AG04449 (cell line): Measurements from ENCODE around the gene FRMD4A.

Experiments used
- CTCF ChIA-PET: fragments of 350-600 bp; formaldehyde crosslinking; extraction: SDS; loops from one replicate; lab custom pipeline; 2021; ENCODE audit warnings: antibody characterized with exemption; lab: Yijun Ruan, JAX
- POLR2A ChIA-PET: fragments of 400-600, 350-600 bp; formaldehyde crosslinking; extraction: SDS; loops from one replicate; lab custom pipeline; 2020; ENCODE audit warnings: antibody characterized with exemption, inconsistent platforms; lab: Yijun Ruan, JAX
- DNase-seq: peaks from one replicate; pipeline ENCODE4 v3.0.0-alpha.2; 2010; ENCODE audit warnings: low read depth, low spot score
- H3K4me3 ChIP-seq: 2 replicates; pipeline ENCODE4 v1.5.1; 2011; ENCODE audit warnings: low read depth, mild to moderate bottlenecking, control low read depth, low read length
- TF ChIP-seq, protein P1 (sequence below): IDR thresholded peaks from one replicate; pipeline ENCODE4 v1.5.1; 2011; ENCODE audit warnings: mild to moderate bottlenecking, moderate library complexity, low read length, control low read depth, inconsistent platforms; ENCODE audit not compliant: insufficient read depth; ENCODE audit errors: missing control alignments

Gene FRMD4A

GRCh38 chr10:13651969-13652720, 678.6 kb downstream of the FRMD4A start:
- ChIA-PET POLR2A (no interaction called here), CTCF (interaction anchor here (0.9 to 10.9 kb wide), 7 partner anchors 8 to 280 kb away, joined by 3 to 52 read pairs (median 4); no protein-coding TSS in a partner anchor)
- TF ChIP-seq, protein P1, sequence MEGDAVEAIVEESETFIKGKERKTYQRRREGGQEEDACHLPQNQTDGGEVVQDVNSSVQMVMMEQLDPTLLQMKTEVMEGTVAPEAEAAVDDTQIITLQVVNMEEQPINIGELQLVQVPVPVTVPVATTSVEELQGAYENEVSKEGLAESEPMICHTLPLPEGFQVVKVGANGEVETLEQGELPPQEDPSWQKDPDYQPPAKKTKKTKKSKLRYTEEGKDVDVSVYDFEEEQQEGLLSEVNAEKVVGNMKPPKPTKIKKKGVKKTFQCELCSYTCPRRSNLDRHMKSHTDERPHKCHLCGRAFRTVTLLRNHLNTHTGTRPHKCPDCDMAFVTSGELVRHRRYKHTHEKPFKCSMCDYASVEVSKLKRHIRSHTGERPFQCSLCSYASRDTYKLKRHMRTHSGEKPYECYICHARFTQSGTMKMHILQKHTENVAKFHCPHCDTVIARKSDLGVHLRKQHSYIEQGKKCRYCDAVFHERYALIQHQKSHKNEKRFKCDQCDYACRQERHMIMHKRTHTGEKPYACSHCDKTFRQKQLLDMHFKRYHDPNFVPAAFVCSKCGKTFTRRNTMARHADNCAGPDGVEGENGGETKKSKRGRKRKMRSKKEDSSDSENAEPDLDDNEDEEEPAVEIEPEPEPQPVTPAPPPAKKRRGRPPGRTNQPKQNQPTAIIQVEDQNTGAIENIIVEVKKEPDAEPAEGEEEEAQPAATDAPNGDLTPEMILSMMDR, result no peak
- no peak overlapping the region for H3K4me3 ChIP-seq
- no peak for DNase-seq

- ChIA-PET CTCF (interaction anchor here (1.1 to 10.9 kb wide), 3 partner anchors 9 to 26 kb away, joined by 3 to 52 read pairs (median 4); no protein-coding TSS in a partner anchor), POLR2A (no interaction called here)
- TF ChIP-seq, protein P1, result no peak
These were observed 679.8 kb downstream of the FRMD4A start for GRCh38 chr10:13650961-13651360.

DNA sequence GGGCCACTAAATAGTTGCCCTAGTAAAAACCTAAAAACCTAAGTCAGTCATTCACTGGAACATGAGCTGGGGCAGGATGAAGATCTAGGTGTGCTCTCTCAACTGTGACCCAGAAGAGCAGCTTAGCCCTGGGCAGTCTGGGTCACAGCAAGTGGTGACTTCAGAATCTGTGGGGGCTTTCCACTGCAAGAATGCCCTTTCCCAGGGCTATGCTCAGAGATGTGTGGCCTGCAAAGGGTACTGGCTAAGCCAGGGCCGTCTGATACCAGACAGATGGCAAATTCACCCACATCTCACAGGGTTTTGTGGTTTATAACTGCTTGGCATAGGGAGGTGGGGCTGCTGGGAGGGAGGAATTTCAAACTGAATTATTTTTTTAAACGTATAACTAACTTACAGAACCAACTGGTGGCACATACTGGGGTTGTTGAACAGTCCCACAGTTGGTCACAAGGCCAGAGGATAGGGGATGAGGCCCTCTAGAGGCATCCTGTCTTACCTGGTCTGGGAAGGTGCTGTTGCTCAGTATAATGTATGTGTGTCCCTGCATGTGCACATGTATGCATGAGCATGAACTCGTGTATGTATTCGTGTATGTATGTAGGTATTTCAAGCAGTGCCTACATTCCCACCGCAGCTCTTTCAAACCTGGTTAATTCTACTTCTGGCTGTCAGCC, 680.7 kb downstream of the FRMD4A start:
- TF ChIP-seq, protein P1, result no peak
- no peak overlapping the region for H3K4me3 ChIP-seq
- CTCF ChIA-PET, result interaction anchor here (1.0 to 10.9 kb wide), 2 partner anchors 10 kb away, joined by 3 to 52 read pairs; no protein-coding TSS in a partner anchor
- POLR2A ChIA-PET, result no interaction called here
- DNase-seq, result no peak

More at GRCh38 chr10:13650961-13651360, 679.8 kb downstream of the FRMD4A start:
- no peak overlapping the region for H3K4me3 ChIP-seq
- no peak for DNase-seq

DNA sequence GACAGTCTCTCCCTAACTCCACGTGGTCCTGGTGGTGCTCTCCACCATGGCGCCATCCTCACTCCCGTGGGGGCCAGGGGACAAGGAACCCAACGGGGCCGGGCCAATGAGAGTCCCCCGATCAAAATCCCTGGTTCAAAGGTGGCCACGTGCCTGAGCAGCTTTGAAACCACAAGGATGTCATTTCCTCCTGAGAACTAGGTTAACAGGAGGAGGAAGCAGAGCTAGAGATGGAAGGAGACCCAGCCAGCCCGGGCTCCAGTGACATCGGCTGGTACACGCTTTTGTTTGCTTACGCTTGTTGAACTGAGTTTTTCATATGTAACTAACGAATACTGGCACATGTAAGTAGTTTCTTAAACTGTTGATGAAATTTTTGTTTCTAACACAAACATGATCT, 682.3 kb downstream of the FRMD4A start:
- H3K4me3 ChIP-seq, result no peak overlapping the region
- CTCF ChIA-PET, result interaction anchor here (0.7 to 10.9 kb wide), 2 partner anchors 12 to 140 kb away, joined by 3 to 52 read pairs; no protein-coding TSS in a partner anchor
- no peak for DNase-seq
- POLR2A ChIA-PET, result no interaction called here
- TF ChIP-seq, protein P1, result no peak

- ChIA-PET POLR2A (interaction anchor here (0.6 kb wide), 1 partner anchor 27 kb away, joined by 3 read pairs; no protein-coding TSS in a partner anchor), CTCF (interaction anchor here (0.8 to 10.9 kb wide), 3 partner anchors 15 to 139 kb away, joined by 3 to 52 read pairs (median 4); no protein-coding TSS in a partner anchor)
- H3K4me3 ChIP-seq, result no peak overlapping the region
- DNase-seq, result no peak
- TF ChIP-seq, protein P1, result no peak
These were observed 685.9 kb downstream of the FRMD4A start for GRCh38 chr10:13644866-13645265.

DNA sequence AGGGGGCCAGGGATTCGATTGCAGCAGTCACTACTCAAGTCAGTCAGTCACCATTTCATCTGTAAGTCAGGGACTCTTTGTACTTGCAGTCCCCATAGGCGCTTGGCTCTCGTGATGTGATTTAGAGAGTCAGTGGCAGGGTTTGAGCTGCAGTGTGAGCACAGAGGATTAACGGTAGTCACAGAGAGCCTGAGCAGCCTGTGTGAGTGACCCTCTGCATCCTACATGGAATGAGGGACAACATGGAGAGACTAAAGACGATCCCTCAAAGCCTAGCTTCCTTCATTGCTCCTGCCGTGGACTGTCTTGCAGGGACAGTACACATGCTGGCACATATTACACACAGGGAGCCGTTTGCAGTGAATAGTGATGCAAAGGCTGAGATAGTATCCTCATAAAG, 687.7 kb downstream of the FRMD4A start:
- H3K4me3 ChIP-seq, result no peak overlapping the region
- TF ChIP-seq, protein P1, result no peak
- ChIA-PET CTCF (interaction anchor here (2.4 to 10.9 kb wide), 2 partner anchors 17 to 29 kb away, joined by 8 to 52 read pairs; no protein-coding TSS in a partner anchor), POLR2A (no interaction called here)
- DNase-seq, result no peak
